ENCODE measurements around the gene HDAC4. TPM values are rescaled to one million over a fixed set of nuclear protein-coding genes. Genes with fewer than 3 reads are reported as not detected.

Gene HDAC4
- total and polyA plus RNA-seq, 2 of the 8 experiments (the other 6 are each of a cell fraction or from before 2014, with no cell fraction given): 15.4 to 31.5 TPM

GRCh38 chr2:239177908-239178307, 222.9 kb downstream of the HDAC4 start:
- H3K36me3 ChIP-seq (ENCODE audit: control insufficient read depth in 2 of 4, insufficient read depth in 4 of 4, low read length in 3 of 4): peaks cover 0 to 20% (median 6%) of the 10 kb centered on the region in 4 experiments; a peak in 5 of 8 replicates
- WGBS, 2 experiments (ENCODE audit: extremely low coverage in 1 of 2, insufficient coverage in 1 of 2, insufficient read length in 1 of 2, insufficient replicate concordance in 2 of 2, low coverage in 1 of 2, low lambda C conversion rate in 2 of 2, missing lambda C conversion rate in 1 of 2): 94% methylated on average over 17 of the region's 17 CpGs; no CpG with 5 or more reads in 1 of the 2 experiments
- CTCF ChIA-PET (ENCODE audit: partially characterized antibody): interaction anchor here (1.1 to 1.2 kb wide), 2 partner anchors 16 to 33 kb away, joined by 3 to 4 read pairs; no protein-coding TSS in a partner anchor
- TF ChIP-seq SP2 (IDR thresholded peaks at IDR 0.05; ENCODE audit: low read length) (no peak), SUZ12 (IDR thresholded peaks at IDR 0.05; ENCODE audit: low read length) (no peak), SIN3A (conservative IDR thresholded peaks at IDR 0.05 in 1 of 2, IDR thresholded peaks at IDR 0.05 in 1 of 2; ENCODE audit: low read depth in 1 of 2, low read length in 2 of 2) (no peak), USF2 (IDR thresholded peaks at IDR 0.05; ENCODE audit: low read length) (no peak), EP300 (IDR thresholded peaks at IDR 0.05; ENCODE audit: borderline replicate concordance in 1 of 2, low read depth in 2 of 2, low read length in 2 of 2) (no peak), PHF8 (conservative IDR thresholded peaks at IDR 0.05; ENCODE audit: low read depth, low read length) (no peak), NRF1 (IDR thresholded peaks at IDR 0.05; ENCODE audit: low read depth, low read length) (no peak), CTBP2 (IDR thresholded peaks at IDR 0.05; ENCODE audit: borderline replicate concordance, insufficient read depth, insufficient read length, low read length) (no peak), ATF2 (IDR thresholded peaks at IDR 0.05; ENCODE audit: low read length) (no peak), KDM5A (IDR thresholded peaks at IDR 0.05; ENCODE audit: low read length) (no peak)

More at GRCh38 chr2:239177908-239178307, 222.9 kb downstream of the HDAC4 start:
- Histone ChIP-seq H3K23me2 (ENCODE audit: low read depth, low read length) (no peaks in the 10 kb centered on the region), H3K79me2 (ENCODE audit: control insufficient read depth in 1 of 2, insufficient read depth in 2 of 2, low read length in 2 of 2) (no peaks in the 10 kb centered on the region), H2BK5ac (ENCODE audit: low read depth, low read length) (no peak overlapping the region), H3K4me2 (ENCODE audit: insufficient read depth in 1 of 2, low read depth in 2 of 2, low read length in 2 of 2) (no peak overlapping the region), H4K91ac (replicated peaks; ENCODE audit: insufficient read length, low read length) (no peak overlapping the region), H3K23ac (ENCODE audit: insufficient read length) (no peak overlapping the region), H3K9ac (replicated peaks in 1 of 4; ENCODE audit: extremely low read depth in 1 of 4, low read depth in 3 of 4, low read length in 3 of 4) (no peak overlapping the region), H2BK12ac (ENCODE audit: low read depth, low read length) (no peak overlapping the region), H3K4ac (replicated peaks; ENCODE audit: insufficient read length, low read depth, low read length) (no peak overlapping the region), H4K8ac (ENCODE audit: extremely low read depth, insufficient read depth, low read length) (no peak overlapping the region), H3K79me1 (ENCODE audit: low read depth, low read length) (no peaks in the 10 kb centered on the region; the same call in 1 of the 2 replicates), H3K4me3 (ENCODE audit: extremely low read depth in 1 of 4, insufficient read depth in 2 of 4, low read depth in 3 of 4, low read length in 4 of 4) (no peak overlapping the region), H4K20me1 (replicated peaks in 1 of 2; ENCODE audit: control insufficient read depth in 1 of 2, insufficient read depth in 2 of 2, low read length in 2 of 2) (no peaks in the 10 kb centered on the region), H2AFZ (ENCODE audit: low read length) (no peak overlapping the region), H3K14ac (ENCODE audit: insufficient read length) (no peak overlapping the region), H4K5ac (ENCODE audit: insufficient read length, low read depth, low read length) (no peak overlapping the region), H3K4me1 (replicated peaks in 1 of 4; ENCODE audit: control insufficient read depth in 3 of 4, insufficient read depth in 4 of 4, low read length in 3 of 4) (no peaks in the 10 kb centered on the region; a peak in 1 of 7 replicates), H3K27me3 (replicated peaks in 1 of 4; ENCODE audit: control insufficient read depth in 3 of 4, extremely low read depth in 1 of 4, insufficient read depth in 3 of 4, low read length in 3 of 4) (no peaks in the 10 kb centered on the region), H2BK15ac (ENCODE audit: low read length) (no peak overlapping the region), H2BK120ac (replicated peaks; ENCODE audit: low read depth, low read length) (no peak overlapping the region), H3K18ac (ENCODE audit: extremely low read depth, low read length) (no peak overlapping the region), H3K27ac (ENCODE audit: low read depth, low read length) (no peak overlapping the region), H2BK20ac (ENCODE audit: low read length) (no peak overlapping the region), H2AK5ac (ENCODE audit: low read depth, low read length) (no peak overlapping the region), H3K56ac (replicated peaks; ENCODE audit: insufficient read length, low read depth, low read length) (no peak overlapping the region), H3K9me3 (ENCODE audit: insufficient read depth in 2 of 2, low read depth in 1 of 2, low read length in 1 of 2) (peaks cover 23 to 26% of the 10 kb centered on the region in 2 experiments; a peak in 3 of 4 replicates)
- FAIRE-seq (no peak), DNase-seq (ENCODE audit: low read depth in 1 of 2, low spot score in 2 of 2) (no peak)
- POLR2A ChIA-PET (ENCODE audit: partially characterized antibody): interaction anchor here (0.6 kb wide), 1 partner anchor 1666 kb away, joined by 3 read pairs; no protein-coding TSS in a partner anchor

All from H1 (cell line).